CD4-positive, alpha-beta T cell treated with Interleukin-15 for 1 hour (primary cell): ENCODE data around the gene ISCU.
"Not testable (repeated sequence)": the region's sequence is repeated elsewhere in the genome, so short reads cannot be mapped to it uniquely, and the experiment has no call there.

Experiments
- DNase-seq: peaks from one replicate; pipeline ENCODE4 v3.0.0-alpha.2; 2020

The ISCU gene

GRCh38 chr12:108547686-108548085 lies 14.7 kb upstream of the ISCU start:
- no peak for DNase-seq

GRCh38 chr12:108548954-108549521 lies 13.4 kb upstream of the ISCU start:
- no peak for DNase-seq

- no peak for DNase-seq
Measured at GRCh38 chr12:108551535-108551934, 10.9 kb upstream of the ISCU start.

- DNase-seq = no peak
Measured at GRCh38 chr12:108553799-108554198, 8.6 kb upstream of the ISCU start.

GRCh38 chr12:108555383-108555782 lies 7.0 kb upstream of the ISCU start:
- DNase-seq = not testable (repeated sequence)

- no peak for DNase-seq
Measured at GRCh38 chr12:108559007-108559655, 3.3 kb upstream of the ISCU start.

GRCh38 chr12:108559748-108560147 lies 2.6 kb upstream of the ISCU start:
- no peak for DNase-seq

GRCh38 chr12:108560321-108560721 lies 2.1 kb upstream of the ISCU start:
- DNase-seq = no peak

- peak; percentile 80 for DNase-seq
Measured at GRCh38 chr12:108560752-108561719, 1.4 kb upstream of the ISCU start, which contains the start of gene SART3. TSS of gene SART3 (minus strand) at chr12:108561173. CDS start at chr12:108561154, 19 bp downstream.

- DNase-seq = no peak
Measured at GRCh38 chr12:108561852-108562347, 496 bp upstream of the ISCU start.

GRCh38 chr12:108563136-108563803 lies 874 bp downstream of the ISCU start:
- peak; percentile 89 for DNase-seq

GRCh38 chr12:108563804-108564151 lies 1.4 kb downstream of the ISCU start:
- DNase-seq = no peak

- DNase-seq = no peak
Measured at GRCh38 chr12:108564724-108565123, 2.3 kb downstream of the ISCU start.

- DNase-seq = no peak
Measured at GRCh38 chr12:108565146-108565545, 2.8 kb downstream of the ISCU start.

- peak; percentile 70 for DNase-seq
Measured at GRCh38 chr12:108565976-108566375, 3.6 kb downstream of the ISCU start.

- DNase-seq = no peak
Measured at GRCh38 chr12:108566452-108566851, 4.1 kb downstream of the ISCU start.

GRCh38 chr12:108567406-108568337 lies 5.3 kb downstream of the ISCU start:
- DNase-seq = peak; percentile 36

GRCh38 chr12:108568338-108569154 lies 6.2 kb downstream of the ISCU start:
- peak; percentile 71 for DNase-seq

GRCh38 chr12:108570743-108571608 lies 8.6 kb downstream of the ISCU start:
- DNase-seq = no peak
